Measurements from ENCODE around the gene CRACR2B.

The CRACR2B gene

GRCh38 chr11:854601-855329 lies 27.0 kb downstream of the CRACR2B start:
- DNase-seq (ENCODE audit: low spot score) = no peak

DNA sequence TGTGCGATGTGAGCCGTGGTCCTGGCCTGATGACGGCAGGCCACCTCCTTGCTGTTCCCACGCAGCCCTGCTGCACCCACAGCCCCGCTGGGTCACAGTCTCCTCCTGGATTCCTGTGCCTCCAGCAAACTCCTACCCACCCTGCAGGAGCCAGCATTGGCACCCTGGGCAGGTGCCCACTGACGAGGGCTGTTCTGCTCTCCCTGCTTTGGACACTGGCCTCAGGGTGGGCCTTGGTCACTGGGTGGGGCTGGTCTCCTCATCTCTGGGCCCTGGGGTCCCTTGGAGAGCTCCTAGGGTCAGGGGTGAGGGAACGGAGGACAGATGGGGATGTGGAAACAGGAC lies 27.6 kb downstream of the CRACR2B start:
- DNase-seq (ENCODE audit: low spot score) = no peak

DNA sequence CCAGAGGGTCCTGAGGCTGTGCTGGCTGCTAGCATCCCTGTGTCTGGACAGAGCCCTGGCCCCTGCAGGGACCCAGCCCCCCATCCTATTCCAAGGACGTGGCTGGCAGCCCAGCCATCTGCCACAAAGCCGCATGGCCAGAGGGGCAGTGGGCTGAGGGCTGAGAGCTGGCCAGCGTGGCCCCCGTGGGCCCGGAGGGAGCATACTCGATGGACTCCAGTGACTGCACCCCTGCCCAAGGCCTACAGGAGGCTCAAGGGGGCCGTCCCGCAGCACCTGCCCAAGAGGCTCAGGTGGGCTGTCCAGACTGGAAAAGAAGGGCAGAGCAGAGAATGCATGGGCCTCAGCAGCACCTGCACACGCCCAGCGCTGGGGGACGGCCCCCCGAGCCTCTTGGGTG lies 28.1 kb downstream of the CRACR2B start:
- no peak for DNase-seq (ENCODE audit: low spot score)

- DNase-seq (ENCODE audit: low spot score) = no peak
These were observed 28.7 kb downstream of the CRACR2B start for GRCh38 chr11:856397-856796.

- DNase-seq (ENCODE audit: low spot score) = no peak
These were observed 30.5 kb downstream of the CRACR2B start for GRCh38 chr11:858053-858761.

DNA sequence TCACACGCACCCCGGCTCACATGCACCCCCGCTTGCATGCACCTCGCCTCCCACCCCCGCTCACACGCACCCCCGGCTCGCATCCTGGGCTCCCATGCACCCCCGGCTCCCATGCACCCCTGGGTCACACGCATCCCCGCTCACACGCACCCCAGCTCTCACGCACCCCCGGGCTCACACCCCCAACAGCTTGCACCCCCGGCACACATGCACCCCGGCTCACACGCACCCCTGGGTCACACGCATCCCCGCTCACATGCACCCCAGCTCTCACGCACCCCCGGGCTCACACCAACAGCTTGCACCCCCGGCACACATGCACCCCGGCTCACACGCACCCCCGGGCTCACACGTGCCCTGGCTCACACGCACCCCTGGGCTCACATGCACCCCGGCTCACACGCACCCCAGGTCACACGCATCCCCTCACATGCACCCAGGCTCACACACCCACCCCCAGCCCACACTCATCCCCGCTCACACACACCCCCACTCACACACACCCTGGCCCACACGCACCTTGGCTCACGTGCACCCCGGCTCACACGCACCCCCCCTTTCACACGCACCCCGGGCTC lies 31.1 kb downstream of the CRACR2B start:
- DNase-seq (ENCODE audit: low spot score) = no peak

GRCh38 chr11:859394-860131 lies 31.8 kb downstream of the CRACR2B start:
- DNase-seq (ENCODE audit: low spot score) = peak; percentile 91

DNA sequence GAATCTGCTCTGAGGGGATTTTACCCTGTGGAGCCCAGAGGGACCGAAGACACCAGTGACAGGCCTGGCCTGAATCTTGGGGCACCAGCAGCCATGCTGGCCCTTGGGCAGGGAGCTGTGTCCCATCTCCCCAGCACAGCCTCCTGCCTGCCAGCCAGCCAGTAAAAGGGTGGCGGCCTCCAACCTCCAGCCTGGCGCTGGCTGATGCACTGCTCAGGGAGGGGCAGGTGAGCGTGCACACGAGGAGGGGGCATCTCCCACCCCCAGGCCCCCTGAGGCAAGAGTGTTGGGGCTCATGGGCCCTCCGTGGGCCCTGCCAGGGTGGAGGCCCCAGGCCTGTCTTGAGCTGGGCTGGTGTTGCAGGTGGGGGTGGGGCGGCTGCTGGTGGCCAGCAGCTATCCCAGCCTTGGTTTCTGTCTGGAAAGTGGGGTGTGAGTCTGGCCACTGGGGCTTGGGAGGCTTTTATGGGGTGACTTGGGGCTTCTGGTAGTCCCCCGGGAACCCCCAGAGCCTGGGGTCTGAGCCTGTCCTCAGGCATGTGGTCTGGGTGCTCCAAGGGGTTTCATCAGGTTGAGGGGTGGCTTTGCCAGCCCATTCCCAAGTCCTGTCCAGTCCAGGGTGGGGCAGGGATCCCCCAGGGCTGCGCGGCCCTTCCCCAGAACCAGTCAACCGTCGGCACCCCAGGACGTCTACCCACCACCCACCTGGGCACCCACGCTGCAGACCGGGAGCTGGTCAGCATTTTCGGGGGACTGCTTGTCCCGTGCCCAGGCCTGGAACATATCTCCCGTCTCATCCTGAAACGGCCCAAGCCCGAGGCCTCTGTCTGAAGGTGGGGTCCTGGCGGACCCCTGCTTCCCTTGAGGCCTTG lies 32.8 kb downstream of the CRACR2B start:
- DNase-seq (ENCODE audit: low spot score) = no peak

DNA sequence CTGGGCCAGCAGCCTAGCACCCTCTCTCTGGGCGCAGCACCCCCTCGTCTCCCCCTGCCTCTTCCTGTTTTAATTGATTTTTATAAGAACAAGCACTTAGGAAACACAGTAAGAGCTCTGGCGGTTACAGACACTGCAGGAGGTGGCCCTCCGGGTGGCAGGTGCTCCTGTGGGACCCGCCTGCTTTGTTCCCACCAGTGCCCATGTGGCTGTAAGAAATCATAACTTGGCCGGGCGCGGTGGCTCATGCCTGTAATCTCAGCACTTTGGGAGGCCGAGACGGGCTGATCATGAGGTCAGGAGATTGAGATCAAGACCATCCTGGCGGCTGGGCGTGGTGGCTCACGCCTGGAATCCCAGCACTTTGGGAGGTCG lies 33.4 kb downstream of the CRACR2B start:
- DNase-seq (ENCODE audit: low spot score) = no peak

- DNase-seq (ENCODE audit: low spot score) = no peak
These were observed 34.5 kb downstream of the CRACR2B start for GRCh38 chr11:862081-862661.

- DNase-seq (ENCODE audit: low spot score) = no peak
These were observed 34.9 kb downstream of the CRACR2B start for GRCh38 chr11:862696-863022.

DNA sequence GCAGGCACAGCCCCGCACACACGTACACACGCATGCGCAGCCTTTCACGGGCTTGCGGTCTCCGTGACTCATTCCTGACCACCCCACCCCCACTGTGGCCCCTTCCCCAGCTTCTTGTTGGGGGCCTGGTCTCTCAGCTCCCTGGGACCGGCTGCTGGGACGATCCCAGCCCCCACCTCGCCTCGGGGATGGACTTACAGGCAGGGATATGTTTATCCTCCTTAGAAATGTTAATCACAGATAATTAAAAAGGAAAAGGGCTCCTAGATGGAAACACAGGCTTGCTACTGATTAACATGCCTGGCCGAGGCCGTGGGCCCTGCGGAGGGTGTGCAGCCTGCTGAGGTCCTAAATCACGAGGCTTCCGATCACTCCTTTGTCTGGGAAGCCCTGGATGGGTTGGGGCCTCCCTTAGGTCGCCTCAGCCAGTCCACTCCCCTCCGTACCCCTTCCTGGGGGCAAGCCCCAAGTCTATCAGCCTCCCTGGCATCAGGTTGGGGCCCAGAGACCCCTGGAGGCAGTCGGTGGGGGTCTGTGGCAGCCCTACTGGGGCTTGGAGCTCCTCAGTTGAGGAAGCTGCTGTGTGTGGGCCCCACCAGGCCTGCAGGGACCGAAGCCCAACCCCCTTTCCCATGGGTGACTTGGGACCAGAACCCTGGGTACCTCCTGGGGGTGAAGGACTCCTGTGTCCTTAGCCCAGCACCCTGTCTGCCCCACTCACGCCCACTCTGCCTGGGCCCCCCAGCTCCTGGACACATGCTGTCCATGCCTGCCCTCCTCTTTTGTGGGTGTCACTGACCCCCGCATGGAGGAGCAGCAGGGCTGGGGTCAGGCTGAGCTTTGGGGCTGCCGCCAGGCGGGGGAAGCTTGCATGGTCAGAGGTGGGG lies 35.5 kb downstream of the CRACR2B start:
- no peak for DNase-seq (ENCODE audit: low spot score)

- DNase-seq (ENCODE audit: low spot score) = no peak
These were observed 36.5 kb downstream of the CRACR2B start for GRCh38 chr11:863910-864827.

DNA sequence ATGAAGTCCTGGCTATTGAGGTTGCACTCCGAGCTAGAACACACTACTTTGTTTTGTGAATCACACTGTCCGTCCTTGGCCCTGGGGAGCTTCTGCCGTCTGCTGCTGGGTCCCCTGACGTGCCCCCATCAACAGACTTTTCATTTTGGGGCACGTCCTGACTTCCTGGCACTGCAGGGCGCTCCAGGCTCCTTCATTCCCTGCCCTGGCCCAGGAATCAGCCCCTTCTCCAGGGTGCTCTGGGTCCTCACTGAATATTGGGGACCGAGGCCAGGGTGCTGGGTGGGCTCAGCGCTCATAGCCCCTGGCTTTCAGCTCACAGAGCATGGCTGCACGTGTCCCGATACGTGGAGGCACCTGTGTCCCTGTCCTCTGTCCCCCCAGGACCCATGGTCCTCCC lies 37.2 kb downstream of the CRACR2B start:
- DNase-seq (ENCODE audit: low spot score) = no peak

- no peak for DNase-seq (ENCODE audit: low spot score)
These were observed 38.0 kb downstream of the CRACR2B start for GRCh38 chr11:865462-866430.

GRCh38 chr11:866481-866880 lies 38.8 kb downstream of the CRACR2B start:
- no peak for DNase-seq (ENCODE audit: low spot score)

- no peak for DNase-seq (ENCODE audit: low spot score)
These were observed 40.2 kb downstream of the CRACR2B start for GRCh38 chr11:867856-868358.

- no peak for DNase-seq (ENCODE audit: low spot score)
These were observed 40.7 kb downstream of the CRACR2B start for GRCh38 chr11:868394-868793.
